Hypothalamus (tissue), 51 donors: ENCODE results near the gene KCNH2.
A peak's percentile ranks its signal among the peaks of the same experiment; 100 is the strongest.
"Not testable (repeated sequence)": the region's sequence is repeated elsewhere in the genome, so short reads cannot be mapped to it uniquely, and the experiment has no call there.

Experiments used
- DNase-seq, 51 donors: peaks; one replicate each; lab custom pipeline; 2025; lab: John Stamatoyannopoulos, UW

The KCNH2 gene

GRCh38 chr7:150912427-150912826 is 65.7 kb downstream of the KCNH2 start:
- DNase-seq = no peak

DNA sequence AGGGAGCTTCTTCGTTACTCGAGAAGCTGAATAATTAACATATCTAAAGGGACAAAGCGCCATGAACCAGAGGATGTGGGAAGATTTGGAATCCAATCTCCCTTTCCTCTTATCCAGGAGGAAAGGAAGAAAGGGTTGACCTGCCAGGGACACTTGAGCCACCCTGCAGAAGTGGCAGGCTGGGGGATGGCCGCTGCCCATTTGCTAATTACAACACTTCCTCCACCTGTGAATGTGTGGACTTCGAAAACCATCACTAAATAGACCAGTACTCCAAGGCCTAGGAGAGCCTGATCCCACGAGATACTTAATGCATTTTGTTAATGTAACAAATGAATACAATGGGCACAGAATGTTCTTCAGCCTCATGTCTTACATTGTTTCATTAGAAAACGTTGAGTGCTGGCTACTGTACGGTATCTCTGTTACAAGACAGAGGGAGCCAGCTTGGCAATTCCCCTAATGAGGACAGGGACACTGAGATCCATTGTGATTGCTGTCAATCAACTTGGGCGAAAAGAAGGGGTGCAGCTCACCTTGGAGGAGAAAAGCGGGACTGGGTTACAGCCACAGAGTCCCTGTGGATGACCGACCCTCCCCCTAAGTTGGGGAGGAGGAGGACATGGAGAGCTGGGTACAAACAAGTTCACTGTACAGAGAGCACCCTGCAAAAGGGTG is 66.4 kb downstream of the KCNH2 start:
- no peak for DNase-seq

DNA sequence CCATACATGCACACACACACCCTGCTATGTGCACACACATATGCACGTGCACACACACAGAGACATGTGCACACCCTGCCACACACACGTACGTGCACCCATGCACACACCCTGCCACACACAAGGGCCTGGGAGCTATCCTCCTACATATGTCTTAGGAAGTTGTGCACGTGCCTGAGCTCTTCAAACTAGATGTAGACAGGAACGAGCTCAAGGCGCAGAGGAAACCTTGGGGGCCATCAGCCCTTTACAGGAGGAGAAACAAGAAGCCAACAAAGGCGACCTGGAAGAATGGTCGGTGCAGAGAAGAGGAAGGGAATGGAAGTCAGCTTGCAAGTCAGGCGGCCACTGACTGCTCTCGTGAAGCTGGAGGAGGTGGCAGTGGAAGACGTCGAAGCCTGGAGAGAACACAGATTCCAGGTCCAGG is 67.1 kb downstream of the KCNH2 start:
- DNase-seq = no peak

DNA sequence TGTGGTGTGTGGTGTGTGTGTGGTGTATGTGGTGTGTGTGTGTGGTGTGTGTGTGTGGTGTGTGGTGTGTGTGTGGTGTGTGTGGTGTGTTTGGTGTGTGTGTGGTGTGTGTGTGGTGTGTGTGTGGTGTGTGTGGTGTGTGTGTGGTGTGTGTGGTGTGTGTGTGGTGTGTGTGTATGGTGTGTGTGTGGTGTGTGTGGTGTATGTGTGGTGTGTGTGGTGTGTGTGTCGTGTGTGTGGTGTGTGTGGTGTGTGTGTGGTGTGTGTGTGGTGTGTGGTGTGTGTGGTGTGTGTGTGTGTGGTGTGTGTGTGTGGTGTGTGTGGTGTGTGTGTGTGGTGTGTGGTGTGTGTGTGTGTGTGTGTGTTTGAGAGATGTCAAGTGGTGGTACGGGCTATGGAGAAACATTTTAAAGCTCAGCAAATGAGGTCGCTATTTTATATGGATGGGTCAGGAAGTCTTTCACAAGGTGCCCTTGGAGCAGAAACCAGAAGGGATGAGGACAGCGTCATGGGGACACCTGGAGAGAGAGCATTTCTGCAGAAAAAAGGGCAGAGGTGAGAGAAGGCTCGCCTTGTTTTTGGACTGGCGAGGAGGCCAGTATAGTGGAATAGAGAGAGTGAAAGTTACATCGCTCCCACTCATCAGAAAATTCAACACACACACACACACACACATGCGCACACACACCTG is 67.7 kb downstream of the KCNH2 start:
- not testable (repeated sequence) for DNase-seq

DNA sequence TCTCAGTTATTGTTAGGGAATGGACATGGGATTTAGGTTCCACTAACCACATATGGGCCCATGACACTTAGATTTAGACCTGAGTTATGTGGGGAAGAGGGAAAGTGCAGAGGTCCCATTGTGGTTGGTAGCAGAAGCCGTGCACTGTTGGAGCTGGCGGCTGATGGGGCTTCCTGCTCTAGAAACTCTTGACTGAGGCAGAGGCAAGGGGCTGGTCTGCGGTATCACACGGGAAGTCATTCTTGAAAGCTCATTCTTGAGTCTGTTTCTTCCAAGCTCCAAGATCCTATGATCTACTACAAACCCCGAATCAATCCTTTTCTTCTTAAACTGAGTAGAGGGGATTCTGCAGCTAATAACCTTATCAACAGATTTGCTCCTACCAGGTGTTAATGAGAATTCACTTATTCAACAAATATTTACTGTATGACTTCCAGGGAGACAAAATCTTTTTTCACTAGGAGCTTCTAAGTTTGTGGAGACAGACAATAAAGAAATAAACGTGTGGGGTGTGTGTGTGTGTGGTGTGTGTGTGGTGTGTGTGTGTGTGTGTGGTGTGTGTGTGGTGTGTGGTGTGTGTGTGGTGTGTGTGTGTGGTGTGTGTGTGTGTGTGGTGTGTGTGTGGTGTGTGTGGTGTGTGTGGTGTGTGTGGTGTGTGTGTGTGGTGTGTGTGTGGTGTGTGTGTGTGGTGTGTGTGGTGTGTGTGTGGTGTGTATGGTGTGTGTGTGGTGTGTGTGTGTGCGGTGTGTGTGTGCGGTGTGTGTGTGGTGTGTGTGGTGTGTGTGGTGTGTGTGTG is 68.7 kb downstream of the KCNH2 start:
- no peak for DNase-seq

- no peak for DNase-seq
Measured at GRCh38 chr7:150908173-150908572, 69.9 kb downstream of the KCNH2 start.

DNA sequence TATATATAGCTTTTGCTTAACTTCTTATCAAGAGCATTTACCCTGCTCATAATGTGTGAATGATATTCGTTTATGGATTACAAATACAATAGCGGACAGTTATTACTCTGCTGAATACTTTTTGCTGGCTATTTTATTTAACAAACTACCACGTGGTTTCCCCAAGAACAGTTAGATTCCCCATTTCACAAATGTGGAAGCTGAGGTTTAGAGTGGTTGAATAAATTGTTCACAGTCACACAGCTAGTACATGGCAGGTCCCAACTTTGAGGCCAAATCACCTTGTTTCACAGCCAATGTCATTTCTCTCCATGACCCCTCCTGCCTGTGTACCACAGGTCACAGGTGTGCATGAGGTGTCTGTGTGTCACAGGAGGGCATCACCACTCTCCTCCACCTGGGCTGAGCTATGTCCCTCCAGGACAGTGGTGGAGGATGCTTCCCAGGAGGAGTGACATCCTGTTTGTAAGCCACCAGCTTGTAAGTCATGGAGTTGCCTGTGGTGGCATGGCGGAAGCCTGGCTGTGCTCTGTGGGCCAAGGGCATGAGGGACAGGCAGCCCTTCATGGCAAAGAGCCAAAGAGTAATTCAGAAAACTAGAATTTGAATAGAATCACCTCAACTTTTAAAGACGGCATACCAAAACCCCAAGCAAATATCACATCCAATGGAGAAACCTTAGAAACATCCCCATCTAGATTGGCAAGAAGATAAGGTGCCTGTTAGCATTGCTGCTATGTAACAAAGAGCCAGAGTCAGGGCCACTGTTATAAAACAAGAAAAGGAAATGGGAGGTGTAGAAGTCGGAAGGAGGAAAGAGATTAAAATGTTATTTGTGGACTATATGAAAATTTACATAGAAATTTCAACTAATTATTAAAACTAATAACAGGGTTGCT is 73.9 kb downstream of the KCNH2 start:
- DNase-seq = no peak

GRCh38 chr7:150903606-150904005 is 74.5 kb downstream of the KCNH2 start:
- DNase-seq = peak in 33 of 51 donors; percentile 10 to 79 (median 42)

DNA sequence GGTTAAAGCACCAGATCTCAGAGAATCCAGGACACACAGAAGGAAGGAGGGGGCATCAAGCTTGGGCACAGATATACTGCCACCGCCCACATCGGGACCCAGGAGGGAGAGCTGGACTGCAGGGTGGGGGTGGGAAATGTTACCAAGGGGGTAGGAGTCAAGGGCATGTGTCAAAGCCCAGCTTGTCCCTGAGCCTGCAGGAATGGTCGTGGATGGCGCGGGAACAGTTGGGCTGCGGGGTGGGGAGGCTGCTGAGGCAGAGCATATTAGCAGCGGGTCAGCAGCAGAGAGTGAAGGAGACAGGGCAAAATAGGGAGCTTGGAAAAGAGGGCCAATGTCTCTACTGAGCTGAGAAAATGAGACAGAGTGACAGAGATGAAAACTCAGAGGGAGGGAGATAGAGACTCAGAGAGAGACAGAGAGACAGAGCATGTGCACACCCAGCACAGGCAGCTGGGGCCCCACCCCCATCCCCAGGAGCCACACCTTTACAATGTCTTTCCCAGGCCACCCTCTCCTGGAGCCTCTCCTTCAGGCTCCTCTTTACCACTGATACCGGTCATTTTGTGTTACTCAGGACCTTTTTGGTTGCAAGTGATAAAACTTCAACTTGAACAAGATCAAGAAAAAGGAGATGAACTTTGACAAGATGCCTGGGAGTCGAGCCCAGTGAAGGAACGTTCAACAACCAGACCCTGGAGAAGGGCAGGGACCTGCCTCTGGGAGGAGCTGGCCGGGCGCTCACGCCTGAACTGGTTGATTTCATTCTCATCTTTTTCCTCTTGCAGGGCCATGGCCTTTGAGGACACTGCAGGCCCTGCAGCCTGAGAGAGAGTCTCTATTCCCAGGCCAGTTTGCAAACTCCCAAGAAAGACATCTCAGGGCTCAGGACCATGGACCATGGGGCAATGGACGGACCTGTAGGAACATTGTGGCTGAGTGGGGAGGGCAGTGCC is 75.8 kb downstream of the KCNH2 start:
- no peak for DNase-seq

DNA sequence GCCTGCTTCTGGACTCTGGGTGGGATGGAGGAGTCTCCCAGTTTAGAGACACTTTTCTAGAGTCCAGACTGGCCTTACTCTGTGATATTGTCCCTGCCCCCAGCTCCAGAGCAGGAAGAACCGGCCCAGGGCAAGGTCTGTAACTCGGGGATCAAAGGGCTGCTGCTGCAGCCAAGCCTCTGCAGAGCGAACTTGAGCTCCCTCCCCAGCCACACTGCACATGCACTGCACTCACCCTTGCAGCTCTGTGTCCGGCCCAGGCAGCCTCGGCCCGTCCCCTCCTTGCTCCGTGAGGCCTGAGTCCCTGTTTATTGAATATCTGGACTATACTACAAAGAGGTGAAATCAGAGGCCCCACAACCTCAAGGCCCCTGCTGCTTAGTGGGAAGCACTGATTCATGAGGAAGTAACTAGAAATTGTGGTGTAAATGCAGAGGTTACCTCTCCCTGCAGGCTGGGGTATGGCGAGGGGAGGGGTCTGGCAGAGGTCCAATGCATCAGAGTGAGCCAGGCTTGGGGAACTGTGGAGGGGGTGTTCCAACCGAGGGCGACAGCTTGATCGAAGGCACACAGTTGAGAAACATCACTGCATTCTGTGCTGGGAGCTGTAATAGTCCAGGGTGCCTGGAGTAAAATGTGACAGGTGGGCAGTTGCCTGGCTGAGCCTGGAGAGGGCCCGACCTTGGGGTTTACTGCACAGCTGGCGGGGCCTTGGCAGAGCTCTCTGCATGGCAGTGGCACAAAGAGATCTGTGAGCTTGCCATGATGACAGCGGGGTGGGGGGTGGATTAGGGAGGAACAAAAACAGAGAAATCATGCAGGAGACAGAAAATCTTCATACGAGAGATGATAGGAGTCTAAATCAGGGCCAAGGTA is 76.7 kb downstream of the KCNH2 start:
- peak in 16 of 51 donors; percentile 15 to 57 (median 27) for DNase-seq

GRCh38 chr7:150900675-150901074 is 77.4 kb downstream of the KCNH2 start:
- DNase-seq = no peak

DNA sequence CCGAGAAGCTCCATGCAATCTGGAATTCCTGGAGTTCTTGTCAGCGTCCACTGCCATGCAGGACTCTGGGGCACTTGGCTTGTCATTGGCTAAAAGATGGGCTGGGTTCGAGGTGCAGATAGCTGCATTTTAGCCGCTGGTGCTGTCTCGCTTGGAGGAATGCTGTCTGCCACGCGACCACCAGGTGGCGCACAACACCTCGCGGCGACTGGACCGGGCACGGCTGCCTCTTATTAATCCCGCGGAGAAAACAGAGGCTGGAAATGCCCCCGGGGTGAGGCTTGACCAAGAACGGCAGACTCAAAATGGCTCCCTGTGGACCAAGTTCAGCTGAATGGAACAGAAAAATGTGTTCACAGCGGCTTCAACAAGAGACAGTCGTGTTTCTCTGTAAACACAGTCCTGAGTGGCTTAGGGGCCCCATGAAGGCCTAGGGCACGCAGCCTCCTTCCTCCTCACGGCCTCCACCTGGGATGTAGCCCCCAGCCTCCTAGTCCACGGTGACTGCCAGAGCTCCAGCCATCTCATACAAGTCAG is 79.6 kb downstream of the KCNH2 start:
- peak in 49 of 51 donors; percentile 13 to 91 (median 61) for DNase-seq

- DNase-seq = peak in 1 of 51 donors; percentile 23
Measured at GRCh38 chr7:150897502-150898474, 80.3 kb downstream of the KCNH2 start.

GRCh38 chr7:150896562-150897209 is 81.4 kb downstream of the KCNH2 start:
- no peak for DNase-seq

DNA sequence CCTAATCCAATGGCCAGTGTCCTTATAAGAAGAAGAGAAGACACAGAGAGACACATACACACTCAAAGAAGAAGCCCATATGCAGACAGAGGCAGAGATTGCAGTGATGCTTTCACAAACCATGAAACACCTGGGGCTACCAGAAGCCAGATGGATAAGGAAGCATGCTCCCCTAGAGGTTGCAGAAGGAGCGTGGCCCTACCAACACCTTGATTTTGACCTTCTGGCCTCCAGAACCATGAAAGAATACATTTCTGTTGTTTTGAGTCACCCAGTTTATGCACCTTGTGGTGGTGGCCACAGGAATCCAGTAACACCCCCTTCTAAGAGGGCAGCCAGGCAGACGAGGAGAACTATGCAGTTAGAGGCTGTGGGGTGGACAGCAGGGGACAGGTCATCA is 82.3 kb downstream of the KCNH2 start:
- no peak for DNase-seq
